ENCODE results near the gene CRYBB3.
"Not testable (repeated sequence)": the region's sequence is repeated elsewhere in the genome, so short reads cannot be mapped to it uniquely, and the experiment has no call there.

Gene CRYBB3

DNA sequence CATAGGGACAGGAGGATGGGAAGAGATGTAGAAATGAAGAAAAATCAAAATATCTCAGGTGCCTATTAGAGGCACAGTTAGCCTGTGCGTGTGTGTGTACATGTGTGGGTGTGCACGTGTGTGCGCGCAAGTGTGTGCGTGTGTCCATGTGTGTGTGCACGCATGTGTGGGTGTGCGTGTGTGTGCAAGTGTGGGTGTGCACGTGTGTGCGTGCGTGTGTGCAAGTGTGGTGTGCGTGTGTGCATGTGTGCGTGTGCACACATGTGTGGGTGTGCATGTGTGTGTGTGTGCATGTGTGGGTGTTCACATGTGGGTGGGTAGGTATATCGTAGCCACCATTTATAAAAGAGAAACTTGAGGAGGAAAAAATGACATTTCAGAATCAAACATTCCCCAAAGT, 29.2 kb downstream of the CRYBB3 start:
- DNase-seq (ENCODE audit: low spot score in 2 of 2) (no peak), ATAC-seq (ENCODE audit: low read depth) (no peak)
- H3K36me3 Mint-ChIP-seq: no peaks in the 10 kb centered on the region
- H3K27me3 Mint-ChIP-seq: peaks cover 17% of the 10 kb centered on the region
- H3K27ac Mint-ChIP-seq: no peak overlapping the region
- no peaks in the 10 kb centered on the region for H3K4me1 Mint-ChIP-seq
- no peak overlapping the region for H3K4me3 Mint-ChIP-seq
- peaks cover 2% of the 10 kb centered on the region for H3K9me3 Mint-ChIP-seq

DNA sequence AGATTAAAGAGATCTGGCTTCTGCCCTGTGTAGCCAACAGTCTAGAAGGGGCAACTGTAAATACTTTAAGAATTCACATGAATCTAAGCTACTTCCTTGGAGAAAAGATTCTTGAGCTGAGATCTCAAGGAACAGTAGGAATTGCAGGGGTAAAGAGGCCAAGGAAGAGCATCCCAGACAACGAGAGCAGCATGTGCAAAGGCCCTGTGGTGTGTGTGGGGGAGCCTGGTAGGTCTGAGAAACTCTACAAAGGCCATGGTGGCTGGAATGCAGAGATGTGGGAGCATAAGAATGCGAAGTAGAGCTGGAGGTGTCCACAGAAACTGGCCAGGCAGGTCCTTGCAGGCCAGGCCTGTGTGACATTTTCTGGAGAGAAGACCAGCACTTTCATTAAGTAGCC, 31.1 kb downstream of the CRYBB3 start:
- DNase-seq (ENCODE audit: low spot score in 2 of 2); H3K4me1 Mint-ChIP-seq; H3K27ac Mint-ChIP-seq; H3K9me3 Mint-ChIP-seq; H3K4me3 Mint-ChIP-seq; ATAC-seq (ENCODE audit: low read depth); H3K36me3 Mint-ChIP-seq: not testable (repeated sequence)
- H3K27me3 Mint-ChIP-seq: peaks cover 23% of the 10 kb centered on the region

DNA sequence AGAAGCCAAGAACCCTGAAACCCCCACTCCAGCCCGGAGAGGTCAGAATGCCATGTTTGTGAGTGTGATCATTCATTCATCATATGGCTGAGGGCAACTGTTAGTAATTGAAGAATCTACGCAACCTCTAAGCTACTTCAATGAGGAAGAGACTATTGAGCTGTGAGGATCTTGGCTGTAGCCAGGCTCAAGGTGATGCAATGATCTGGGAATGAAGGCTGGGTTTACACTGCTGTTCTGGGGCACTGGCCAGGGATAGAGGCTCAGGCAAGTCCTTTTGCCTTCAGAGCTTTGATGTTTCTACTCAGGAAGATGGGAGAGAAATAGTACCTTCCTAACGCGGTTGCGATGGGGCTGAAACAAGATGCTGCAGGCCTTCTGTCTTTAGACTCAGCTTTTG, 32.6 kb downstream of the CRYBB3 start:
- no peak for ATAC-seq (ENCODE audit: low read depth)
- H3K27me3 Mint-ChIP-seq: peaks cover 26% of the 10 kb centered on the region

DNA sequence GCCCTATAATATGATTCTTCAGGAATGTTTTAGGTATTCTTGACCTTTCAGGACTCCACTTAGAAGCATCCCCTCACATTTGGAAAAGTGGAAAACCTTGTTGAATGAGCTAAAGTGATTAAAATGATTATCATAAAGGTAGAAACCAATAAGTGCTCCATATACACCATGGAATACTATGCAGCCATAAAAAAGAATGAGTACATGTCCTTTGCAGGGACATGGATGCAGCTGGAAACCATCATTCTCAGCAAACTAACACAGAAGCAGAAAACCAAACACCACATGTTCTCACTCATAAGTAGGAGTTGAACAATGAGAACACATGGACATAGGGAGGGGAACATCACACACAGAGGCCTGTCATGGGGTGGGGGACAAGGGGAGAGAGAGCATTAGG, 34.0 kb downstream of the CRYBB3 start:
- not testable (repeated sequence) for H3K4me1 Mint-ChIP-seq; H3K36me3 Mint-ChIP-seq; H3K9me3 Mint-ChIP-seq; H3K4me3 Mint-ChIP-seq; DNase-seq (ENCODE audit: low spot score in 2 of 2); H3K27ac Mint-ChIP-seq; ATAC-seq (ENCODE audit: low read depth)
- H3K27me3 Mint-ChIP-seq: peaks cover 28% of the 10 kb centered on the region

More for the DNA sequence above, 32.6 kb downstream of the CRYBB3 start:
- Mint-ChIP-seq H3K9me3 (peaks cover 3% of the 10 kb centered on the region), H3K4me3 (no peak overlapping the region), H3K4me1 (peaks cover 4% of the 10 kb centered on the region), H3K27ac (no peak overlapping the region), H3K36me3 (no peaks in the 10 kb centered on the region)
- no peak for DNase-seq (ENCODE audit: low spot score in 2 of 2)

DNA sequence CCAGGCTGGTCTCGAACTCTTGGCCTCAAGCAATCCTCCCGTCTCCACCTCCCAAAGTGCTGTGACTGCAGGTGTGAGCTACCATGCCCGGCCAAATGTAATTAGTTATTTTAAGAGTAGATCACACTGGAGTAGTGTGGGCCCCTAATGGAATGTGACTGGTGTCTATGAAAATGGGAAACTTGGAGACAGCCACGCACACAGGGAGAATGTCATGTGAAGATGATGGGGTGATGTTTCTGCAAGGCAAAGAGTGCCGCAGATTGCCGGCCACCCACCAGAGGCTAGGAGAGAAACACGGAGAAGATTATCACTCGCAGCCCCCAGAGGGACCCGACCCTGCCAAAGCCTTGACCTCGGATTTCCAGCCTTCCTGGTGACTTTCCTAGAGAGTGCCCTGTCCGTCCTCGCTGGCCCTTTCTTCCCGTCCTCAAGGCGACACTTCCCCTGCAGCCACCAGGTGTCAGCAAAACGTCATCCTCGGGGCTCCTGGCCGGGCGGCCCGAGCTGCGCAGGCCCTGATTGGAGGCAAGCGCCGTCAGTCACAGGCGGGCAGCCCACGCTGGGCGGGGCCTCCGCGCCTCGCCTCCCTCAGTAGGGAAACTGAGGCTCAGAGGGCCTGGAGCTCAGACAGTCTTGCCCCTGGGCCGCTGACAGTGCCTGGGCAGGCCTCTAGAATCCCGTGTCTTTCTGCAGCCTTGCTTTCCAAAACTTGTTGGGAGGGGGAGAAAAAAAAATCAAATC, 36.1 kb downstream of the CRYBB3 start:
- no peak overlapping the region for H3K27ac Mint-ChIP-seq
- peak; percentile 68 for ATAC-seq (ENCODE audit: low read depth)
- H3K36me3 Mint-ChIP-seq: no peaks in the 10 kb centered on the region
- H3K4me3 Mint-ChIP-seq: no peak overlapping the region
- H3K9me3 Mint-ChIP-seq: peaks cover 3% of the 10 kb centered on the region
- DNase-seq (ENCODE audit: low spot score in 2 of 2): peak; percentile 36 to 52
- H3K27me3 Mint-ChIP-seq: peaks cover 26% of the 10 kb centered on the region
- H3K4me1 Mint-ChIP-seq: peaks cover 4% of the 10 kb centered on the region

DNA sequence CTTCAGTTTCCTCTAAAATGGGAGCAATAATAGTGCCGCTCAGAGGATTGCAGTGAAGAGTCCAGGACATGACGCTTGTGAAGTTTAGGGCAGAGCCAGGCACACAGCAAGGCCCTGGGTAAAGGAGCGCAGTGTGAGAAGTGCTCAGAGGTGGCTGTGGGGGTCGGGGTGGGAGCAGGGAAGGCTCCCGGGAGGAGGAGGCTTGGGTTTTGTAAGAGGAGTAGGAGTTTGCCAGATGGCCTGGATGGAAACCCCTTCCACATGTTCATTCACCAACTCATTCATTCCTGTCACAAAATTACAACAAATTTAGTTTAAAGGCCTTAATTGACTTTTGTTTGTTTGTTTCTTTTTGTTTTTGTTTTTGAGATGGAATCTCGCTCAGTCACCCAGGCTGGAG, 36.8 kb downstream of the CRYBB3 start:
- no peak for ATAC-seq (ENCODE audit: low read depth)
- peaks cover 25% of the 10 kb centered on the region for H3K27me3 Mint-ChIP-seq

DNA sequence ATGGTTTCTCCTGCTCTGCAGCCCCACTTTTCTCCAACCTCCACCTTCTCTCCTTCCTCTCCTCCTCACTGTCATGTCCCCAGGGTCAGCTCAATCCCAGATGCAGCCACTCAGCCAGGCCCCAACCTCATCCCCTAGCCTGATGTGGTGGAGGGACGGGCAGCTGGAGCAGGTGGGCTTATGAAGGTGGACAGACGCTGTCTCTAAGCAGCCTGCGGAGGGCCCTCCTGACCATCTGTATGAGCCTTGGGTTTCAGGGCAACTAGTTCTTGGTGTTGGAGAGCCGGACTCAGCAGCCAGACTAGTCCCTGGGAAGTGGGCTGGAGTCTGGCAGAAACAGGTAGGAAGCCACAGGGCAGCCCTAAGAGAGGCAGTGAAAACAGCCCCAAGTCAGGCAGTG, 37.8 kb downstream of the CRYBB3 start:
- no peak for ATAC-seq (ENCODE audit: low read depth)
- peaks cover 22% of the 10 kb centered on the region for H3K27me3 Mint-ChIP-seq
- no peak overlapping the region for H3K4me3 Mint-ChIP-seq

More for the DNA sequence above, 36.8 kb downstream of the CRYBB3 start:
- no peak overlapping the region for H3K27ac Mint-ChIP-seq
- DNase-seq (ENCODE audit: low spot score in 2 of 2): no peak
- no peaks in the 10 kb centered on the region for H3K36me3 Mint-ChIP-seq
- H3K4me3 Mint-ChIP-seq: peak overlapping the region; percentile 21
- H3K4me1 Mint-ChIP-seq: peaks cover 4% of the 10 kb centered on the region
- peaks cover 3% of the 10 kb centered on the region for H3K9me3 Mint-ChIP-seq

DNA sequence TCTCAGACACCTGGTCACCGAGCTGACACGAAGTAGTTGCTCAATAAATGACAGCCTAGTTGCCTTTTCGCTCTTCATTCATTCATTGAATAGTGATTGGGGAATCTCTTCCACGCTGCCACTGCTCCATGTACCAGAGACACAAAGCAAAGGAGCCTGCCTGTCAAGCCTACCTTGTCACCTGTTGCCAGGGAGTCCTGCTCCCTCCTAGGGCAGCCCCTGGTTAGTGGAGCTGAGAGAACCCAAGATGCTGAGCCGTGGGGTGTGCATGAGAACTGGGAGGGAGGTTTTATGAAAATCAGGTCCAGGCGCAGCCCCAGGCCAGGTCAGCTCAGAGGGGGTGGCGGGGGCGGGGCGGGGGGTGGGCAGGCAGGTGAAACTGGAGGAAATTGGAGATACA, 38.4 kb downstream of the CRYBB3 start:
- H3K9me3 Mint-ChIP-seq; H3K4me1 Mint-ChIP-seq; DNase-seq (ENCODE audit: low spot score in 2 of 2); H3K36me3 Mint-ChIP-seq; H3K4me3 Mint-ChIP-seq; H3K27ac Mint-ChIP-seq: not testable (repeated sequence)
- ATAC-seq (ENCODE audit: low read depth): peak; percentile 51
- peaks cover 21% of the 10 kb centered on the region for H3K27me3 Mint-ChIP-seq

More for the DNA sequence above, 37.8 kb downstream of the CRYBB3 start:
- H3K36me3 Mint-ChIP-seq: no peaks in the 10 kb centered on the region
- H3K27ac Mint-ChIP-seq: no peak overlapping the region
- H3K9me3 Mint-ChIP-seq: peaks cover 3% of the 10 kb centered on the region
- no peak for DNase-seq (ENCODE audit: low spot score in 2 of 2)
- peaks cover 4% of the 10 kb centered on the region for H3K4me1 Mint-ChIP-seq

DNA sequence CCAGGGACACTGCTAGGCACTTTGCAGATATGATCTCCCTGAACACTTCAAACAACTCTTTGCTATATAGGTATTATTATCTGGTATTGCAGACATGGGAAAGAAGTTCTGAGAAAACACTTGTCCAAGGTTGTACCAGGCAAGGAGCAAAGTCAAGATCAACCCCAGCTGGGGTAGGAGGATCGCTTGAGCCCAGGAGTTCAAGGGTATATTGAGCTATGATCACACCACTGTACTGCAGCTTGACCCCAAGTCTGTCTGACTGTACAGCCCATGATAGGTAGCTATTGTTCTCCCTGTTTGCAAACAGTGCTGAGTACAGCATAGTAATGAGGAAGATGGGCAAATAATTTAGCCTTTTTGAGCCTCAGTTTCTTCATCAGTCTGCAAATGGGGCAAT, 55.5 kb downstream of the CRYBB3 start:
- not testable (repeated sequence) for H3K9me3 Mint-ChIP-seq; ATAC-seq (ENCODE audit: low read depth); H3K36me3 Mint-ChIP-seq; H3K4me1 Mint-ChIP-seq; H3K27me3 Mint-ChIP-seq; H3K4me3 Mint-ChIP-seq; DNase-seq (ENCODE audit: low spot score in 2 of 2); H3K27ac Mint-ChIP-seq
